SU-DHL-6 (cell line): ENCODE measurements around the gene ERO1A.

Experiments
- H2AFZ ChIP-seq: fragments of 200-600 bp; sonication (generic); 2 replicates; pipeline ENCODE4 v1.6.1; 2014; ENCODE audit warnings: low read depth, mild to moderate bottlenecking, moderate library complexity, mixed read lengths, antibody characterized with exemption, low read length; ENCODE audit not compliant: severe bottlenecking
- H3F3A ChIP-seq: fragments of 200-600 bp; shearing (Covaris generic); 2 replicates; pipeline ENCODE4 v1.6.0; 2016; ENCODE audit warnings: antibody characterized with exemption, mild to moderate bottlenecking; ENCODE audit not compliant: insufficient read depth
- H3K27ac ChIP-seq: fragments of 200-600 bp; sonication (generic); 2 replicates; pipeline ENCODE4 v1.5.1; 2016; ENCODE audit warnings: low read depth, mild to moderate bottlenecking, low read length, moderate library complexity, mixed read lengths
- H3K27me3 ChIP-seq: fragments of 200-600 bp; sonication (generic), shearing (Covaris generic); 2 replicates; pipeline ENCODE4 v1.6.0; 2014; ENCODE audit warnings: mild to moderate bottlenecking, low read length
- H3K36me3 ChIP-seq: fragments of 200-600 bp; sonication (generic); 2 replicates; pipeline ENCODE4 v1.6.1; 2014; ENCODE audit warnings: mild to moderate bottlenecking, low read length, mixed read lengths
- H3K4me2 ChIP-seq: fragments of 300-600, 200-600 bp; shearing (Covaris generic), sonication (generic); 2 replicates; pipeline ENCODE4 v1.6.0; 2014; ENCODE audit warnings: low read length, low read depth, mild to moderate bottlenecking; ENCODE audit not compliant: poor library complexity, severe bottlenecking
- H3K4me3 ChIP-seq: fragments of 200-600 bp; sonication (generic); 2 replicates; pipeline ENCODE4 v1.5.1; 2014; ENCODE audit warnings: antibody characterized with exemption, low read length, mild to moderate bottlenecking, mixed read lengths; ENCODE audit not compliant: insufficient read depth, poor library complexity, severe bottlenecking
- H3K79me2 ChIP-seq: fragments of 200-600 bp; sonication (generic); 2 replicates; pipeline ENCODE4 v1.6.1; 2014; ENCODE audit warnings: mild to moderate bottlenecking, low read length, moderate library complexity; ENCODE audit not compliant: insufficient read depth
- H3K9ac ChIP-seq: fragments of 200-600 bp; sonication (generic); 2 replicates; pipeline ENCODE4 v1.7.0; 2014; ENCODE audit warnings: mild to moderate bottlenecking, low read length
- H3K9me2 ChIP-seq: fragments of 200-600 bp; sonication (generic); replicated peaks from 2 replicates; pipeline ENCODE4 v1.6.1; 2014; ENCODE audit warnings: low read length; ENCODE audit not compliant: insufficient read depth
- H3K9me3 ChIP-seq: fragments of 200-600 bp; sonication (generic); 2 replicates; pipeline ENCODE4 v1.6.1; 2014; ENCODE audit warnings: low read length, mixed read lengths; ENCODE audit not compliant: insufficient read depth
- H4K20me1 ChIP-seq: fragments of 200-600 bp; sonication (generic); 2 replicates; pipeline ENCODE4 v1.6.1; 2014; ENCODE audit warnings: low read depth, mild to moderate bottlenecking, antibody characterized with exemption, low read length, moderate library complexity, mixed read lengths
- EZH2phosphoT487 ChIP-seq: fragments of 200-600 bp; sonication (generic), shearing (Covaris generic); conservative IDR thresholded peaks from 2 replicates; pipeline ENCODE4 v1.6.1; 2018; ENCODE audit warnings: mild to moderate bottlenecking, antibody characterized with exemption, low read length, moderate library complexity, mixed read lengths
- TF ChIP-seq, protein P1 (sequence below): fragments of 200-600 bp; sonication (generic); IDR thresholded peaks from one replicate; pipeline ENCODE4 v1.5.1; 2017; ENCODE audit warnings: antibody characterized with exemption, mild to moderate bottlenecking, low read length, moderate library complexity; ENCODE audit not compliant: insufficient read depth, poor library complexity, severe bottlenecking

The ERO1A gene, protein sequence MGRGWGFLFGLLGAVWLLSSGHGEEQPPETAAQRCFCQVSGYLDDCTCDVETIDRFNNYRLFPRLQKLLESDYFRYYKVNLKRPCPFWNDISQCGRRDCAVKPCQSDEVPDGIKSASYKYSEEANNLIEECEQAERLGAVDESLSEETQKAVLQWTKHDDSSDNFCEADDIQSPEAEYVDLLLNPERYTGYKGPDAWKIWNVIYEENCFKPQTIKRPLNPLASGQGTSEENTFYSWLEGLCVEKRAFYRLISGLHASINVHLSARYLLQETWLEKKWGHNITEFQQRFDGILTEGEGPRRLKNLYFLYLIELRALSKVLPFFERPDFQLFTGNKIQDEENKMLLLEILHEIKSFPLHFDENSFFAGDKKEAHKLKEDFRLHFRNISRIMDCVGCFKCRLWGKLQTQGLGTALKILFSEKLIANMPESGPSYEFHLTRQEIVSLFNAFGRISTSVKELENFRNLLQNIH

DNA sequence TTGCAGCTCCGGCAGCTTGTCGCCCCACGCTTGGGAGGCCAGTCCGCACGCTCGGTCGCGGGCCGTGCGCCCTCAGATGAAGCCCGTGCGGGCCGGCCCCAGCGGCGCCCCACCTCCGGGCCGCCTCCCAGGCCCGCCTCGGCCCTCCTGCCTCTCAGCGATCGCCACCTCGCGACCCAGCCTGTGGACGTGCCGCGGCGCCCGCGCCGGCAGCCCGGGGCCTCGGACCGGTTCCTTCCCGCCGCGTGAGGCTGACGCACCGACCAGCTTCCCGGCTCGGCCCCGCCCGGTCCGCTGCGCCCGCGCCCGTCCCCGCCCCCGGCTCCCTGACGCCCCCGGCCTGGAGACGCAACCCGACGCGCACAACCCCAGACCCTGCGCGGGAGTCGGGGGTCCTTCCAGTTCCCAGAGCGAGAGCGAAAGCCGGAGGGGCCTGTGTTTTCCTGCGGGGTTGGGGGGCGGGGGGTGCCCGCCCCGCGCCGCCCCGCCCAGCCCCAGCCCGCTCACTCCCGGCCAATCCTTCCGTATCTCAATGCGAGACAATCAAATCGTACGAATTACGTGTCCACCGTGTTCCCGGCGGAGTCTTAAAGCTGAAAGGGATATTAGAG lies at the start of gene ERO1A:
Gene ERO1A (minus strand): TSS at position 78 of the 611 bp plus-strand sequence. CDS start 77 bp downstream, at position 1.
- no peak for TF ChIP-seq EZH2phosphoT487
- TF ChIP-seq, protein P1, sequence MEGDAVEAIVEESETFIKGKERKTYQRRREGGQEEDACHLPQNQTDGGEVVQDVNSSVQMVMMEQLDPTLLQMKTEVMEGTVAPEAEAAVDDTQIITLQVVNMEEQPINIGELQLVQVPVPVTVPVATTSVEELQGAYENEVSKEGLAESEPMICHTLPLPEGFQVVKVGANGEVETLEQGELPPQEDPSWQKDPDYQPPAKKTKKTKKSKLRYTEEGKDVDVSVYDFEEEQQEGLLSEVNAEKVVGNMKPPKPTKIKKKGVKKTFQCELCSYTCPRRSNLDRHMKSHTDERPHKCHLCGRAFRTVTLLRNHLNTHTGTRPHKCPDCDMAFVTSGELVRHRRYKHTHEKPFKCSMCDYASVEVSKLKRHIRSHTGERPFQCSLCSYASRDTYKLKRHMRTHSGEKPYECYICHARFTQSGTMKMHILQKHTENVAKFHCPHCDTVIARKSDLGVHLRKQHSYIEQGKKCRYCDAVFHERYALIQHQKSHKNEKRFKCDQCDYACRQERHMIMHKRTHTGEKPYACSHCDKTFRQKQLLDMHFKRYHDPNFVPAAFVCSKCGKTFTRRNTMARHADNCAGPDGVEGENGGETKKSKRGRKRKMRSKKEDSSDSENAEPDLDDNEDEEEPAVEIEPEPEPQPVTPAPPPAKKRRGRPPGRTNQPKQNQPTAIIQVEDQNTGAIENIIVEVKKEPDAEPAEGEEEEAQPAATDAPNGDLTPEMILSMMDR = no peak
- no peaks in the 10 kb centered on the region; the same call in 1 of the 2 replicates for H3K36me3 ChIP-seq
- peaks cover 46% of the 10 kb centered on the region for H3K79me2 ChIP-seq
- H3K27ac ChIP-seq = peak within 1 kb of the TSS; percentile 60
- peak within 1 kb of the TSS; percentile 80 for H3K4me2 ChIP-seq
- peak within 1 kb of the TSS; percentile 82 for H3K9ac ChIP-seq
- H3F3A ChIP-seq = peaks cover 13% of the 10 kb centered on the region; the same call in 1 of the 2 replicates
- H3K9me3 ChIP-seq = no peaks in the 10 kb centered on the region
- H3K4me3 ChIP-seq = peak within 1 kb of the TSS; percentile 66
- peak within 1 kb of the TSS; percentile 81 for H2AFZ ChIP-seq
- no peaks in the 10 kb centered on the region for H3K27me3 ChIP-seq
- H3K9me2 ChIP-seq = no peaks in the 10 kb centered on the region
- H4K20me1 ChIP-seq = peaks cover 15% of the 10 kb centered on the region

DNA sequence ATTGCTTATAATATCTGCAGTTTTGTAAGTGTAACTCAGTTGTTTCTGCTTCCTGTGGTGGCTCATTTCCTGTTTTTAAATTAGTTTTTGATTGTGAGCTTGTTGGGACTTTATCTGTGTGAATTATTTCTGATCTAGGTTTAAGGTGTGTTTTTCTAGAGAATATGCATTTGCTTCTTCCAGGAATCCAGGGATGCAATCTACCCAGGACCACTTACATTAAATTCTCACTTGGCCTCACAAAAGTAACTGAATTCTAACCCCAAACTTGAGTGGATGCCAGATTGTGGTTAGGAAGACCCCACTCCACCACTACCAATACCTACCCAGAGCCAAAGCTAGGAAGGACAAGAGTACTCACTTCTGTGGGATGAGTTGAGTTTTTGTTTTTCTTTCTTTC lies 46.5 kb upstream of the ERO1A start:
- no peaks in the 10 kb centered on the region for H4K20me1 ChIP-seq
- H3K27ac ChIP-seq = peak overlapping the region; percentile 87
- H3K27me3 ChIP-seq = no peaks in the 10 kb centered on the region
- peak overlapping the region; percentile 40 for H3K4me3 ChIP-seq
- peaks cover 73% of the 10 kb centered on the region for H3K79me2 ChIP-seq
- H2AFZ ChIP-seq = peak overlapping the region; percentile 42
- H3K9ac ChIP-seq = peak overlapping the region; percentile 38
- TF ChIP-seq, protein P1 = no peak
- TF ChIP-seq EZH2phosphoT487 = no peak
- H3F3A ChIP-seq = peaks cover 34% of the 10 kb centered on the region
- H3K9me2 ChIP-seq = no peaks in the 10 kb centered on the region
- H3K9me3 ChIP-seq = no peaks in the 10 kb centered on the region
- peaks cover 12% of the 10 kb centered on the region; the same call in 1 of the 2 replicates for H3K36me3 ChIP-seq
- H3K4me2 ChIP-seq = peak overlapping the region; percentile 63

DNA sequence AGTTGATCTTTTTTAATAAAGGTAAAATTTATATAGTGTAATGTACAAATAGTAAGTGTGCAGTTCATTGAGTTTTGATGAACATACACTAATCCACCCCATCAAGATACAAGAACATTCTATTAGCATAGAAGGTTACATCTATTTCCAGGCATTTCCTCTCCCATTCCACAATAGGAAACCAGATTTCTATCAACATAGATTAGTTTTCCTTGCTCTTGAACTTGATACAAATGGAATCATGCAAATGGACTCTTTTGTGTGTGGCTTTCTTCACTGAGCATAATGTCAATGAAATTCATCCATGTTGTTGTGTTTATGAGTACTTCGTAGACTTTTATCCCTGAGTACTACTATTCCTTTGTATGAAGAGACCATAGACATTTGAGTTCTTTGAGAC lies 45.4 kb upstream of the ERO1A start:
- Histone ChIP-seq H4K20me1 (no peaks in the 10 kb centered on the region), H3K9ac (no peak overlapping the region), H3K4me2 (peak overlapping the region; percentile 63), H3K27ac (peak overlapping the region; percentile 87; the same call in 1 of the 2 replicates), H3K9me3 (no peaks in the 10 kb centered on the region), H3K36me3 (peaks cover 4% of the 10 kb centered on the region; the same call in 1 of the 2 replicates), H2AFZ (no peak overlapping the region), H3F3A (peaks cover 28% of the 10 kb centered on the region), H3K9me2 (no peaks in the 10 kb centered on the region), H3K79me2 (peaks cover 82% of the 10 kb centered on the region), H3K27me3 (no peaks in the 10 kb centered on the region), H3K4me3 (no peak overlapping the region)
- TF ChIP-seq EZH2phosphoT487 = no peak
- TF ChIP-seq, protein P1 = no peak
